ENCODE measurements around the gene RADIL. TPM values are rescaled to one million over a fixed set of nuclear protein-coding genes. Genes with fewer than 3 reads are reported as not detected.

Gene RADIL
- total and polyA plus RNA-seq, 2 of the 13 experiments (the other 11 are each of a cell fraction or from before 2014, with no cell fraction given), result 0.05 to 0.09 TPM

DNA sequence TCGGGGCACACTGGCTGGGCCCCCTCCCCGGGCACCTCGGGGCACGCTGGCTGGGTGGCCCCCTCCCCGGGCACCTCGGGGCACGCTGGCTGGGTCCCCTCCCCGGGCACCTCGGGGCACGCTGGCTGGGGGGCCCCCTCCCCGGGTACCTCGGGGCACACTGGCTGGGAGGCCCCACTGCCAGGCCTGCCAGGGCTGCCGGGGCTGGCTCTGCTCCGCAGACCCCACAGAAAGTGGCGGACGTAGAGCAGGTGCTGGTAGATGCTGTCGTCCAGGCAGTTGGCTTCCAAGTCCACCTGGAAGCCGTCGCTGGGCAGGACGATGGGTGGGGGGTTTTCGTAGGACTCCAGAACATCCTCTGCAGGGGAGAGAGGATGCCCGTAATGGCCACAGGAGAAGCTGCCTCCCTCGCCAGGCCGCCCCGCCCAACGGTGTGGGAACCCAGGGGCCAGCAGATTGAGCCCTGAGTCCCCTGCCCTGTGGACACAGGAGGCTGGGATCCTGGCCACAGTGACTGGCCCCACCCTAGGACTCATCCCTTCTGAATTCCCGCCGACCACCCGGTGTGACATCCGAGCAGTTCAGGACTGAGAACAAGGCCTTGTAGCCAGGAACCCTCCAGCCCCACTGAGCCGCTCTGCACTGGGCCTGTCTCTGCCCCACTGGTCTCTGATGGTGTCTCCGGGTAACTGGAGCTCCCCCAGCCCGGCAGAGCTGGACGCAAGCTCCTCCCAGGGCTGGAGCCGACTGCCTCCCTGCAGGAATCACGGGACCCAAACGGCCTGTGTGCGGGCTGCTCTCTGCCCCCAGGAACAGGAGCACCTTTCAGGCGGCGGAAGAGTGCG, 79.9 kb downstream of the RADIL start:
- H2AFZ ChIP-seq (ENCODE audit: low read length), result no peak overlapping the region
- no peak overlapping the region for H3K9ac ChIP-seq (ENCODE audit: insufficient read depth, low read depth, low read length)
- ATAC-seq (peak; percentile 81), DNase-seq (ENCODE audit: low spot score) (peak; percentile 42), FAIRE-seq (no peak)
- POLR2A ChIA-PET, result no interaction called here
- H3K4me2 ChIP-seq (ENCODE audit: low read depth, low read length), result peak overlapping the region; percentile 68
- no peaks in the 10 kb centered on the region for H3K9me3 ChIP-seq (ENCODE audit: low read length)
- in situ Hi-C loops (cut with HindIII; ENCODE audit: extremely low pct_ligation_motif_present, low pct_unique_long_range_greater_than_20kb), result no loop called here
- intact Hi-C loops (cut with micrococcal nuclease; ENCODE audit: unreplicated experiment), result no loop called here
- no peaks in the 10 kb centered on the region for H3K36me3 ChIP-seq (replicated peaks in 1 of 2; ENCODE audit: control insufficient read depth in 1 of 2, insufficient read depth in 2 of 2, low read length in 2 of 2)
- CTCF ChIA-PET (ENCODE audit: low intra/inter-chr PET ratio, low total read pairs), result no interaction called here
- WGBS (ENCODE audit: low lambda C conversion rate), result 0% methylated on average over 1 of the region's 41 CpGs
- H3K27me3 ChIP-seq (ENCODE audit: control insufficient read depth in 1 of 2, insufficient read depth in 2 of 2, low read length in 2 of 2), result peaks cover 6 to 36% of the 10 kb centered on the region in 2 experiments; a peak in 3 of 5 replicates
- no peaks in the 10 kb centered on the region for H4K20me1 ChIP-seq (ENCODE audit: insufficient read depth, low read length)
- no peaks in the 10 kb centered on the region for H3K79me2 ChIP-seq (ENCODE audit: insufficient read depth, low read length)
- peaks cover 8% of the 10 kb centered on the region for H3K4me1 ChIP-seq (ENCODE audit: insufficient read depth, low read length)
- H3K4me3 ChIP-seq (replicated peaks in 1 of 3; ENCODE audit: insufficient read depth in 1 of 3, low read depth in 2 of 3, low read length in 3 of 3), result peak overlapping the region in 2 of 3 experiments; percentile 9 to 34; a peak in 2 of 6 replicates
- H3K27ac ChIP-seq (ENCODE audit: extremely low read length, insufficient read depth, low read length), result no peak overlapping the region
- no TSS peak for BruUV-seq (replicated peaks)
- peak; percentile 36; the same call in 1 of the 2 replicates for TF ChIP-seq SAP130 (CRISPR knock-in tag; IDR thresholded peaks at IDR 0.05; ENCODE audit: low read depth)
- TF ChIP-seq ZNF263 (CRISPR knock-in tag; IDR thresholded peaks at IDR 0.05), result 0 out of 2 replicates have a peak, but pooled peaks have one; percentile 22
- TF ChIP-seq, protein P1, sequence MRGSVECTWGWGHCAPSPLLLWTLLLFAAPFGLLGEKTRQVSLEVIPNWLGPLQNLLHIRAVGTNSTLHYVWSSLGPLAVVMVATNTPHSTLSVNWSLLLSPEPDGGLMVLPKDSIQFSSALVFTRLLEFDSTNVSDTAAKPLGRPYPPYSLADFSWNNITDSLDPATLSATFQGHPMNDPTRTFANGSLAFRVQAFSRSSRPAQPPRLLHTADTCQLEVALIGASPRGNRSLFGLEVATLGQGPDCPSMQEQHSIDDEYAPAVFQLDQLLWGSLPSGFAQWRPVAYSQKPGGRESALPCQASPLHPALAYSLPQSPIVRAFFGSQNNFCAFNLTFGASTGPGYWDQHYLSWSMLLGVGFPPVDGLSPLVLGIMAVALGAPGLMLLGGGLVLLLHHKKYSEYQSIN (CRISPR knock-in tag; IDR thresholded peaks at IDR 0.05; ENCODE audit: borderline replicate concordance), result no peak
- TF ChIP-seq, protein P2, sequence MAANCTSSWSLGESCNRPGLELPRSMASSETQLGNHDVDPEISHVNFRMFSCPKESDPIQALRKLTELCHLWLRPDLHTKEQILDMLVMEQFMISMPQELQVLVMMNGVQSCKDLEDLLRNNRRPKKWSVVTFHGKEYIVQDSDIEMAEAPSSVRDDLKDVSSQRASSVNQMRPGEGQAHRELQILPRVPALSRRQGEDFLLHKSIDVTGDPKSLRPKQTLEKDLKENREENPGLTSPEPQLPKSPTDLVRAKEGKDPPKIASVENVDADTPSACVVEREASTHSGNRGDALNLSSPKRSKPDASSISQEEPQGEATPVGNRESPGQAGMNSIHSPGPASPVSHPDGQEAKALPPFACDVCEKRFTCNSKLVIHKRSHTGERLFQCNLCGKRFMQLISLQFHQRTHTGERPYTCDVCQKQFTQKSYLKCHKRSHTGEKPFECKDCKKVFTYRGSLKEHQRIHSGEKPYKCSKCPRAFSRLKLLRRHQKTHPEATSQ (CRISPR knock-in tag; IDR thresholded peaks at IDR 0.05; ENCODE audit: borderline replicate concordance), result no peak
- no peak for TF ChIP-seq POLR2AphosphoS5 (IDR thresholded peaks at IDR 0.05; ENCODE audit: low read depth, low read length)
- no peak for TF ChIP-seq ZNF441 (CRISPR knock-in tag; IDR thresholded peaks at IDR 0.05; ENCODE audit: borderline replicate concordance)
- TF ChIP-seq ADNP (CRISPR knock-in tag; IDR thresholded peaks at IDR 0.05), result no peak
- TF ChIP-seq, protein P3, sequence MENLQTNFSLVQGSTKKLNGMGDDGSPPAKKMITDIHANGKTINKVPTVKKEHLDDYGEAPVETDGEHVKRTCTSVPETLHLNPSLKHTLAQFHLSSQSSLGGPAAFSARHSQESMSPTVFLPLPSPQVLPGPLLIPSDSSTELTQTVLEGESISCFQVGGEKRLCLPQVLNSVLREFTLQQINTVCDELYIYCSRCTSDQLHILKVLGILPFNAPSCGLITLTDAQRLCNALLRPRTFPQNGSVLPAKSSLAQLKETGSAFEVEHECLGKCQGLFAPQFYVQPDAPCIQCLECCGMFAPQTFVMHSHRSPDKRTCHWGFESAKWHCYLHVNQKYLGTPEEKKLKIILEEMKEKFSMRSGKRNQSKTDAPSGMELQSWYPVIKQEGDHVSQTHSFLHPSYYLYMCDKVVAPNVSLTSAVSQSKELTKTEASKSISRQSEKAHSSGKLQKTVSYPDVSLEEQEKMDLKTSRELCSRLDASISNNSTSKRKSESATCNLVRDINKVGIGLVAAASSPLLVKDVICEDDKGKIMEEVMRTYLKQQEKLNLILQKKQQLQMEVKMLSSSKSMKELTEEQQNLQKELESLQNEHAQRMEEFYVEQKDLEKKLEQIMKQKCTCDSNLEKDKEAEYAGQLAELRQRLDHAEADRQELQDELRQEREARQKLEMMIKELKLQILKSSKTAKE (CRISPR knock-in tag; IDR thresholded peaks at IDR 0.05; ENCODE audit: borderline replicate concordance), result 0 out of 2 replicates have a peak, but pooled peaks have one; percentile 28
- TF ChIP-seq, protein P4, sequence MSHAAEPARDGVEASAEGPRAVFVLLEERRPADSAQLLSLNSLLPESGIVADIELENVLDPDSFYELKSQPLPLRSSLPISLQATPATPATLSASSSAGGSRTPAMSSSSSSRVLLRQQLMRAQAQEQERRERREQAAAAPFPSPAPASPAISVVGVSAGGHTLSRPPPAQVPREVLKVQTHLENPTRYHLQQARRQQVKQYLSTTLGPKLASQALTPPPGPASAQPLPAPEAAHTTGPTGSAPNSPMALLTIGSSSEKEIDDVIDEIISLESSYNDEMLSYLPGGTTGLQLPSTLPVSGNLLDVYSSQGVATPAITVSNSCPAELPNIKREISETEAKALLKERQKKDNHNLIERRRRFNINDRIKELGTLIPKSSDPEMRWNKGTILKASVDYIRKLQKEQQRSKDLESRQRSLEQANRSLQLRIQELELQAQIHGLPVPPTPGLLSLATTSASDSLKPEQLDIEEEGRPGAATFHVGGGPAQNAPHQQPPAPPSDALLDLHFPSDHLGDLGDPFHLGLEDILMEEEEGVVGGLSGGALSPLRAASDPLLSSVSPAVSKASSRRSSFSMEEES (CRISPR knock-in tag; IDR thresholded peaks at IDR 0.05), result peak; percentile 75; the same call in 1 of the 2 replicates
- TF ChIP-seq ZNF772 (CRISPR knock-in tag; IDR thresholded peaks at IDR 0.05), result no peak
- TF ChIP-seq, protein P5, sequence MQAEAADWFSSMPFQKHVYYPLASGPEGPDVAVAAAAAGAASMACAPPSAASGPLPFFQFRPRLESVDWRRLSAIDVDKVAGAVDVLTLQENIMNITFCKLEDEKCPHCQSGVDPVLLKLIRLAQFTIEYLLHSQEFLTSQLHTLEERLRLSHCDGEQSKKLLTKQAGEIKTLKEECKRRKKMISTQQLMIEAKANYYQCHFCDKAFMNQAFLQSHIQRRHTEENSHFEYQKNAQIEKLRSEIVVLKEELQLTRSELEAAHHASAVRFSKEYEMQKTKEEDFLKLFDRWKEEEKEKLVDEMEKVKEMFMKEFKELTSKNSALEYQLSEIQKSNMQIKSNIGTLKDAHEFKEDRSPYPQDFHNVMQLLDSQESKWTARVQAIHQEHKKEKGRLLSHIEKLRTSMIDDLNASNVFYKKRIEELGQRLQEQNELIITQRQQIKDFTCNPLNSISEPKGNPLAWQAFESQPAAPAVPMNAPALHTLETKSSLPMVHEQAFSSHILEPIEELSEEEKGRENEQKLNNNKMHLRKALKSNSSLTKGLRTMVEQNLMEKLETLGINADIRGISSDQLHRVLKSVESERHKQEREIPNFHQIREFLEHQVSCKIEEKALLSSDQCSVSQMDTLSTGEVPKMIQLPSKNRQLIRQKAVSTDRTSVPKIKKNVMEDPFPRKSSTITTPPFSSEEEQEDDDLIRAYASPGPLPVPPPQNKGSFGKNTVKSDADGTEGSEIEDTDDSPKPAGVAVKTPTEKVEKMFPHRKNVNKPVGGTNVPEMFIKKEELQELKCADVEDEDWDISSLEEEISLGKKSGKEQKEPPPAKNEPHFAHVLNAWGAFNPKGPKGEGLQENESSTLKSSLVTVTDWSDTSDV (CRISPR knock-in tag; IDR thresholded peaks at IDR 0.05), result no peak
